ENCODE data around the gene MRPS18A.

GRCh38 chr6:43680308-43681200, 7.0 kb downstream of the MRPS18A start:
- TF ChIP-seq CTCF (IDR thresholded peaks at IDR 0.05) (no peak), POLR2A (IDR thresholded peaks at IDR 0.05) (no peak)

Measured in testis (tissue), 2 donors.